ENCODE results near the gene C21orf58.

- no peak for TF ChIP-seq SUZ12 (IDR thresholded peaks at IDR 0.05; ENCODE audit: extremely low read depth, insufficient read depth, insufficient read length)
- TF ChIP-seq YY1 (IDR thresholded peaks at IDR 0.05; ENCODE audit: insufficient read depth, insufficient read length) = no peak
Observed at GRCh38 chr21:46323710-46324389, at the start of gene C21orf58, which contains the start of gene PCNT.
